Heart right ventricle (tissue), 16 donors: ENCODE results near the gene MRPL27. TPM values are rescaled to one million over a fixed set of nuclear protein-coding genes. Genes with fewer than 3 reads are reported as not detected.

Experiments used
- ATAC-seq, 8 donors: fragments of 200-7000 bp; cut with Tn5 transposase; one replicate each; pipeline ENCODE4 v1.9.1; 2020; ENCODE audit warnings: mild to moderate bottlenecking in 8 of 8, moderate library complexity in 8 of 8, moderate number of reproducible peaks in 1 of 8
- DNase-seq, 2 donors: peaks; one replicate each; pipeline ENCODE4 v3.0.0-alpha.2; 2020
- H3K27ac ChIP-seq, 10 donors: fragments of 200-600 bp; sonication (generic) in 2 of 10; one replicate each; pipeline versions ENCODE4 v1.5.0 to v1.8.0; 2020 to 2022; ENCODE audit warnings: mild to moderate bottlenecking in 3 of 10
- H3K27me3 ChIP-seq, 7 donors: fragments of 200-600 bp; one replicate each; pipeline ENCODE4 v1.8.0; 2021 to 2022; ENCODE audit warnings: mild to moderate bottlenecking in 2 of 7
- H3K36me3 ChIP-seq, 9 donors: fragments of 200-600 bp; sonication (generic) in 1 of 9; one replicate each; pipeline versions ENCODE4 v1.5.0 to v1.8.0; 2020 to 2022; ENCODE audit warnings: mild to moderate bottlenecking in 2 of 9
- H3K4me1 ChIP-seq, 9 donors: fragments of 200-600 bp; sonication (generic) in 1 of 9; one replicate each; pipeline versions ENCODE4 v1.5.0 to v1.8.0; 2020 to 2022; ENCODE audit warnings: mild to moderate bottlenecking in 4 of 9
- H3K4me3 ChIP-seq, 10 donors: fragments of 200-600 bp; sonication (generic) in 2 of 10; one replicate each; pipeline versions ENCODE4 v1.5.0 to v1.8.0; 2020 to 2022; ENCODE audit warnings: mild to moderate bottlenecking in 7 of 10, moderate library complexity in 2 of 10
- H3K9me3 ChIP-seq, 11 donors: fragments of 200-600 bp in 10 of 11; sonication (generic) in 2 of 11; one replicate each; pipeline versions ENCODE4 v1.5.0 to v1.8.0; 2013 to 2022; ENCODE audit warnings: mild to moderate bottlenecking in 2 of 11, control low read depth in 1 of 11, moderate library complexity in 1 of 11
- CTCF ChIP-seq, 9 donors: fragments of 200-600 bp; sonication (generic) in 2 of 9; IDR thresholded peaks; one replicate each; pipeline versions ENCODE4 v1.5.0 to v1.8.0; 2021 to 2022; ENCODE audit warnings: antibody characterized with exemption in 9 of 9, mild to moderate bottlenecking in 5 of 9, moderate library complexity in 1 of 9
- WGBS, 2 donors: extraction: QIAGEN DNeasy Blood & Tissue Kit; methylation state at CpG; one replicate each; pipeline ENCODE4 v1.1.7; 2013; ENCODE audit warnings: inconsistent platforms in 1 of 2; 5-methylcytosine and 5-hydroxymethylcytosine counted together
- intact Hi-C, 10 donors: fragments of 100-400 bp; cut with DNase I; formaldehyde crosslinking; loops; one replicate each; pipeline versions ENCODE4 v1.11.1 to v1.14.2; 2022
- polyA plus RNA-seq, 2 donors: library from polyadenylated mRNA; stranded (reverse); fragments of 200-250 nt; gene quantifications; one replicate each; pipeline ENCODE4 v1.2.3, GENCODE V29; 2013
- total RNA-seq, 10 donors: library from RNA; stranded (reverse); fragmentation: NEBNext Ultra II Directional in 3 of 10; extraction: Animal tissue kit (Norgen Biotek cat#: 25700) in 3 of 10; gene quantifications; one replicate each; pipeline versions ENCODE4 v1.2.1 to v1.2.4, GENCODE V29; 2021 to 2023
- donor health status: Arrhythmogenic right ventricular cardiomyopathy.
- donor health status: ischemic (EF 13 %, LVEDD 7.1; RV severe dilation, severe dysfunction).
- donor health status: healthy with polysubstance abuse.
- donor health status: DM: no; HTN: yes; CAD: no.
- donor health status: DM: no; HTN: no; CAD: no.
- donor health status: ischemic (EF 25% LVEDD 6.9; RV normal size, moderate dysfunction).
- donor health status: ischemic (EF 25% LVEDD 5.7; RV mildly dilated, moderate dysfunction).
- donor health status: healthy.
- donor health status: DM: yes; HTN: yes; CAD: no.
- donor health status: Ischemic cardiomyopathy.
- donor health status: ischemic (EF 35%, LVEDD 5.7; RV mildly dilated, moderate dysfunction).
- donor health status: nonischemic (EF 11% LVEDD 7.7; RV severe dilation, severe dysfunction).
- donor health status: DM: yes; HTN: yes; CAD: no.
- donor health status: PGD.
- donor health status: ischemic (EF 29% LVEDD 5.4; RV normal size, mild dysfunction).
- donor health status: nonischemic (EF 23%, LVEDD 6.1; RV moderate dilation, normal function).

The MRPL27 gene
- total and polyA plus RNA-seq, 12 donors = 54.8 to 253 (median 65.2) TPM

DNA sequence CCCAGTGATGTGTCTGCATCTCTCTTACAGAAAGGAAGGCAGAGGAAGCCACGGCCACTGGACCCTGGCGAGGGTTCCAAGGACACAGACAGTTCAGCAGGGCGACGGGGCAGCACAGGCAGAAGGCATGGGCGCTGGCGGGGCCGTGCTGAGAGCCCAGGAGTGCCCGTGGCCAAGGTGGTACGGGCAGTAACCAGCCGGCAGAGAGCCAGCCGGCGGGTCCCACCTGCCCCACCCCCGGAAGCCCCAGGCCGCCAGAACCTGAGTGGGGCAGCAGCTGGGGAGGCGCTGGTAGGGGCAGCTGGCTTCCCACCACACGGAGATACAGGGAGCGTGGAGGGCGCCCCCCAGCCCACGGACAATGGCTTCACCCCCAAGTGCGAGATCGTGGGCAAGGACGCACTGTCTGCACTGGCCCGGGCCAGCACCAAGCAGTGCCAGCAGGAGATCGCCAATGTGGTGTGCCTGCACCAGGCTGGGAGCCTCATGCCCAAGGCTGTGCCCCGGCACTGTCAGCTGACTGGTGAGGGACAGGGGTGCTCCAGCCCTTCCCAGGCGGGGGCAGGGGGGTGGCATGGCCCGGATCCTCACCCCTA, 19.3 kb downstream of the MRPL27 start:
- peaks cover 0 to 64% (median 38%) of the 10 kb centered on the region in 9 donors for H3K36me3 ChIP-seq
- no peak overlapping the region for H3K4me3 ChIP-seq
- TF ChIP-seq CTCF (IDR thresholded peaks at IDR 0.05) = no peak
- ATAC-seq (peak in 2 of 8 donors; percentile 4 to 19), DNase-seq (no peak)
- intact Hi-C loops = loop anchor here in 1 of 10 donors (10.0 kb wide), 1 partner anchor 61 kb away; no protein-coding TSS in a partner anchor
- 94 to 96% methylated on average over 27 of the region's 27 CpGs for WGBS, 2 donors
- H3K9me3 ChIP-seq = no peaks in the 10 kb centered on the region
- H3K27me3 ChIP-seq = no peaks in the 10 kb centered on the region
- peaks cover 0 to 19% (median 4%) of the 10 kb centered on the region in 9 donors for H3K4me1 ChIP-seq
- H3K27ac ChIP-seq = no peak overlapping the region

DNA sequence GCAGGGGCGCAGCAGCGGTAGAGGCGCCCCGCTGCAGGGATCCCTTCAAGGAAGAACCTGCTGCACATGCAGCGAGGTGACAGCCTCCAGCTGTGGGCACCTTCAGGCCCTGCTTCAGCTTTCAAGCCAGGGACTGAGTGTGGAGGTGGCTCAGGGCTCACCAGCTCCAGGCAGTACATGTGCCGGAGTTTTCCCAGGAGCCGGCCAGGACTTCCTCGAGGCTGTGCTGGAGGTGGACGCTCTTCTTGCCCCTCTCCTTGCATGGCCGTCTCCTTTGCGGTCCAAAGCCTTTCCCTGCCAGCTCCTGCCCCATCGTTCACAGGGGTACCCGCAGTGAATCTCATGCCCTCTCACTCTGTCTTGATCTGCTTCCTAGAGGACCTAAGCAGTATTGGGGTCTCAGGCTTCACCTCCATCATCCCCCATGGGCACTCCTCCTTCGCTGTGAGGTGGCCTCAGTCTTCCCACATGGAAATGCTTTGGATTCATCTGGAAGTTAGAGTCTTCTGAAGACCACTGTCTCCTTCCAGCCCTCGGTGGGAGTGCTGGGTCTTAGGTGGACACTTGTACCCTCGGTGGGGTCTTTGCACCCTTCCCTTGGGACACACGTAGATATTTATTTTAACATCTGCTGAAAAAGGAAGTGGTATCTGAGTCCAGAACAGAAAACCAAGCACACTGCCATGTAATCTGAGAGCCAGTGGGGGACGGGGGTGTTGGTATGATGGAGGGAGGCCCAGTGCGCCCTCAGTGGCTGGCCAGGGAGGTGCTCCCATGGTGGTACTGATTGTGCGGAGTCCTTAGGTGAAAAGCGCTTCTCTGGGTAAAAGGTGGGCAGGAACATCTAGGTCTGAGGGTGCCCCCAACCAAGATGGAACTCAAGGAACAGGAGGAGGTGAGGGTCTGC, 20.0 kb downstream of the MRPL27 start:
- Histone ChIP-seq H3K9me3 (no peaks in the 10 kb centered on the region), H3K27ac (no peak overlapping the region), H3K4me3 (no peak overlapping the region), H3K4me1 (peaks cover under 1 to 25% (median 12%) of the 10 kb centered on the region in 9 donors), H3K36me3 (peaks cover 0 to 56% (median 30%) of the 10 kb centered on the region in 9 donors), H3K27me3 (no peaks in the 10 kb centered on the region)
- 93% methylated on average over 21 of the region's 21 CpGs for WGBS, 2 donors
- DNase-seq = no peak
- no peak for TF ChIP-seq CTCF (IDR thresholded peaks at IDR 0.05)
- intact Hi-C loops = loop anchor here in 1 of 10 donors (10.0 kb wide), 1 partner anchor 62 kb away; no protein-coding TSS in a partner anchor
- no peak for ATAC-seq

DNA sequence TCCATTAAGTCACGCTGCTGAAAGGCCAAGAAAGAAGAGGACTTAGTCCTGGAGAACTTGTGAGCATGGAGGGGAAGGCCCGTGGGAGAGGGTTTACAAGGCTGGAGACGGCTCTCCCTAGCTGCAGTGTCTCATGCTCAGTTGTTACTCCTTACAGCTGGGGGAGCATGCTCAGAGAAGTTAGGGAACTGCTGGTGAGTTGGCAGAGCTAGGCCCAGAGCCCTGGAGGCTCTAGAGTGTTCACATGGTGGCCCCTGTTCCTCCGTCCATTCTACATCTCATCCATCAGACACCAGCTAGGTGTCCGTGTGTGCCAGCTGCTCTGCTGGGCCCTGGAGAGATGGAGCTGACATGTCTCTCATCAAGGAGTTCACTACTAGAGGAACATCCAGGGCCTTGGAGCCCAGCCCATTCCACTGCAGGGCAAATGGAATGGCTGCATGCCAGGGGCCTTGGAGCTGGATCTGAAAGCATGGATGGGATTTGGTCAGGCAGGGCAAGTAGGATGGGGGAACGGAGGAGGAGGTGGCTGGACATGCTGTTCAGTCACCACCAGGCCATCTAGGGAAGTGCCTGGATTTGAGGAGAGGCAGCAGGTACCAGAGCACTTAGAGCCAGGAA, 20.8 kb downstream of the MRPL27 start:
- intact Hi-C loops = loop anchor here in 1 of 10 donors (10.0 kb wide), 1 partner anchor 63 kb away; no protein-coding TSS in a partner anchor
- H3K36me3 ChIP-seq = peaks cover 0 to 49% (median 30%) of the 10 kb centered on the region in 9 donors
- peaks cover 4 to 33% (median 19%) of the 10 kb centered on the region in 9 donors for H3K4me1 ChIP-seq
- WGBS, 2 donors = 60 to 67% methylated on average over 6 of the region's 6 CpGs
- H3K4me3 ChIP-seq = no peak overlapping the region
- ATAC-seq (peak in 5 of 8 donors; percentile 2 to 27 (median 10)), DNase-seq (peak in 1 of 2 donors; percentile 39)
- no peak for TF ChIP-seq CTCF (IDR thresholded peaks at IDR 0.05)
- H3K9me3 ChIP-seq = no peaks in the 10 kb centered on the region
- no peaks in the 10 kb centered on the region for H3K27me3 ChIP-seq
- H3K27ac ChIP-seq = no peak overlapping the region

DNA sequence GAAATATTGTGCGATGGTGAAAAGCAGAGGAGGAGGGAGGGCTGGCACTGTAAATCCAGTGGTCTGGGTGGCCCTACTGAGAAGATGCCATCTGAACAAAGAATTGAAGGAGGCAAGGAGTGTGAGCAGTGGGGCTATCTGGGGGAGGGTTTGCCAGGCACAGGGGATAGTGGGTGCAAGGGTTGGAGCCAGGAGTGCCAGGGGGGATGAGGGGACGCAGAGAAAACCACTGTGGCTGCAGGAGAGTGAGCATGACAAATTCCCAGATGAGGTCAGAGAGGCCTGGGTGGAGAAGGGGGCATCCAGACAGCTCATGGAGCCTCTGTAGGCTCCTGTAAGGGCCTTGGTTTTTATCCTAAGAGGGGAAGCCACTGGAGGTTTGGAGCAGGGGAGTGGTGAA, 22.3 kb downstream of the MRPL27 start:
- Histone ChIP-seq H3K4me1 (peaks cover 6 to 38% (median 24%) of the 10 kb centered on the region in 9 donors), H3K9me3 (no peaks in the 10 kb centered on the region), H3K36me3 (peaks cover 0 to 34% (median 16%) of the 10 kb centered on the region in 9 donors), H3K27ac (no peak overlapping the region), H3K4me3 (no peak overlapping the region), H3K27me3 (no peaks in the 10 kb centered on the region)
- no peak for ATAC-seq
- WGBS, 2 donors = 93 to 95% methylated on average over 2 of the region's 2 CpGs
- intact Hi-C loops = loop anchor here in 1 of 10 donors (10.0 kb wide), 1 partner anchor 64 kb away; no protein-coding TSS in a partner anchor
- TF ChIP-seq CTCF (IDR thresholded peaks at IDR 0.05) = no peak
- no peak for DNase-seq
